HCT116 (cell line): ENCODE data around the gene COL7A1. TPM values are rescaled to one million over a fixed set of nuclear protein-coding genes. Genes with fewer than 3 reads are reported as not detected.

Experiments used
- ATAC-seq: fragments of 200-7000 bp; cut with Tn5 transposase; 2 replicates; pipeline ENCODE4 v1.9.1; 2020; ENCODE audit warnings: mild to moderate bottlenecking, moderate library complexity
- BruUV-seq: library from RNA; stranded (reverse); fragments of 400-500 nt; replicated peaks from 2 replicates; lab custom pipeline; 2021; lab: Mats Ljungman, UMichigan
- CTCF ChIA-PET: fragments of 300-600 bp; sonication (Branson Sonifier 250); formaldehyde crosslinking; loops from one replicate; lab custom pipeline; 2021; ENCODE audit warnings: antibody characterized with exemption; lab: Charles Lee
- POLR2A ChIA-PET: fragments of 300-600, 350-600 bp; sonication (Branson Sonifier 250); formaldehyde crosslinking; loops from one replicate; lab custom pipeline; 2021; ENCODE audit warnings: antibody characterized with exemption; lab: Charles Lee
- RAD21 ChIA-PET, 2 experiments: fragments of 300-600 bp; sonication (Branson Sonifier 250); formaldehyde crosslinking; loops; one replicate each; lab custom pipeline; 2023; ENCODE audit warnings: low total read pairs in 2 of 2; ENCODE audit not compliant: uncharacterized antibody in 2 of 2, unreplicated experiment in 2 of 2, low non-redundant PET in 1 of 2; lab: Charles Lee
- DNase-seq: peaks from one replicate; pipeline ENCODE4 v3.0.0-alpha.2; 2010; ENCODE audit warnings: low read depth, low spot score
- H2AFZ ChIP-seq: fragments of 200-600 bp; shearing (Covaris generic), sonication (generic); 2 replicates; pipeline ENCODE4 v1.6.1; 2017; ENCODE audit warnings: low read depth, mixed run types, mixed read lengths, antibody characterized with exemption, low read length; ENCODE audit not compliant: poor library complexity, severe bottlenecking
- H3K27ac ChIP-seq: 2 replicates; pipeline ENCODE4 v1.5.1; 2012; ENCODE audit warnings: low read depth, low read length
- H3K27me3 ChIP-seq: fragments of 200-600 bp; sonication (generic); 2 replicates; pipeline ENCODE4 v1.6.1; 2016; ENCODE audit warnings: mixed run types, low read length, mixed read lengths; ENCODE audit not compliant: insufficient read depth
- H3K36me3 ChIP-seq, 2 experiments: fragments of 200-500 bp in 1 of 2; fragments of 200-600 bp in 1 of 2; sonication (Bioruptor generic) in 1 of 2; sonication (generic) in 1 of 2; 2 replicates each; pipeline versions ENCODE4 v1.5.1 to v1.6.1; 2014 to 2016; ENCODE audit warnings: low read length in 2 of 2, inconsistent platforms in 1 of 2, mixed read lengths in 1 of 2, mixed run types in 1 of 2; ENCODE audit not compliant: insufficient read depth in 2 of 2, control insufficient read depth in 1 of 2
- H3K4me1 ChIP-seq, 2 experiments: fragments of 200-600 bp in 1 of 2; sonication (generic) in 1 of 2; 2 replicates each; pipeline versions ENCODE4 v1.5.1 to v1.6.1; 2012 to 2017; ENCODE audit warnings: low read length in 2 of 2, inconsistent platforms in 1 of 2, mild to moderate bottlenecking in 1 of 2, mixed read lengths in 1 of 2, mixed run types in 1 of 2, moderate library complexity in 1 of 2; ENCODE audit not compliant: insufficient read depth in 2 of 2, control insufficient read depth in 1 of 2
- H3K4me2 ChIP-seq: fragments of 200-600 bp; sonication (generic); 2 replicates; pipeline ENCODE4 v1.6.1; 2017; ENCODE audit warnings: mixed run types, low read length, mixed read lengths
- H3K4me3 ChIP-seq, 2 experiments: fragments of 200-600 bp in 1 of 2; sonication (generic) in 1 of 2; replicated peaks in 1 of 2; 2 replicates each; pipeline ENCODE4 v1.5.1; 2011 to 2016; ENCODE audit warnings: low read length in 2 of 2, control low read depth in 1 of 2, low read depth in 1 of 2, mild to moderate bottlenecking in 1 of 2, mixed read lengths in 1 of 2, mixed run types in 1 of 2
- H3K79me2 ChIP-seq: fragments of 200-600 bp; sonication (generic); 2 replicates; pipeline ENCODE4 v1.6.1; 2017; ENCODE audit warnings: mild to moderate bottlenecking, mixed run types, low read length, moderate library complexity, mixed read lengths; ENCODE audit not compliant: insufficient read depth
- H3K9ac ChIP-seq: fragments of 200-600 bp; sonication (generic); 2 replicates; pipeline ENCODE4 v1.6.1; 2016; ENCODE audit warnings: low read length, mixed read lengths
- H3K9me2 ChIP-seq: fragments of 200-600 bp; sonication (generic), shearing (Covaris generic); 2 replicates; pipeline ENCODE4 v1.6.1; 2017; ENCODE audit warnings: mixed run types, mild to moderate bottlenecking, moderate library complexity; ENCODE audit not compliant: insufficient read depth
- H3K9me3 ChIP-seq, 2 experiments: fragments of 200-500 bp in 1 of 2; fragments of 200-600 bp in 1 of 2; sonication (Bioruptor generic) in 1 of 2; sonication (generic) in 1 of 2; 2 replicates each; pipeline ENCODE4 v1.6.1; 2014 to 2017; ENCODE audit warnings: low read length in 2 of 2, mixed read lengths in 2 of 2, inconsistent platforms in 1 of 2, low read depth in 1 of 2, mild to moderate bottlenecking in 1 of 2, mixed run types in 1 of 2, moderate library complexity in 1 of 2; ENCODE audit not compliant: control insufficient read depth in 1 of 2, insufficient read depth in 1 of 2
- H4K20me1 ChIP-seq: fragments of 200-600 bp; sonication (generic), shearing (Covaris generic); 2 replicates; pipeline ENCODE4 v1.6.1; 2017; ENCODE audit warnings: mixed run types, mild to moderate bottlenecking, moderate library complexity; ENCODE audit not compliant: insufficient read depth
- ATF3 ChIP-seq: IDR thresholded peaks from 2 replicates; pipeline ENCODE4 v1.6.1; 2012
- CEBPB ChIP-seq: IDR thresholded peaks from 2 replicates; pipeline ENCODE4 v1.6.1; 2012; ENCODE audit warnings: low read depth
- ELF1 ChIP-seq: IDR thresholded peaks from 2 replicates; pipeline ENCODE4 v1.6.1; 2012; ENCODE audit warnings: low read depth, borderline replicate concordance
- FOSL1 ChIP-seq: IDR thresholded peaks from 2 replicates; pipeline ENCODE4 v1.6.1; 2012; ENCODE audit warnings: low read depth
- JUND ChIP-seq: IDR thresholded peaks from 2 replicates; pipeline ENCODE4 v1.6.1; 2012
- RAD21 ChIP-seq: IDR thresholded peaks from 2 replicates; pipeline ENCODE4 v1.6.1; 2012; ENCODE audit warnings: low read depth, mild to moderate bottlenecking
- REST ChIP-seq: IDR thresholded peaks from 2 replicates; pipeline ENCODE4 v1.6.1; 2012; ENCODE audit warnings: low read depth
- SIN3A ChIP-seq: IDR thresholded peaks from 2 replicates; pipeline ENCODE4 v1.6.1; 2012; ENCODE audit warnings: low read depth
- YY1 ChIP-seq: IDR thresholded peaks from 2 replicates; pipeline ENCODE4 v1.6.1; 2011; ENCODE audit warnings: low read length, low read depth, moderate library complexity, mild to moderate bottlenecking; ENCODE audit not compliant: insufficient replicate concordance; ENCODE audit errors: extremely low read depth
- ZFX ChIP-seq: fragments of 450-650 bp; IDR thresholded peaks from 2 replicates; pipeline ENCODE4 v1.6.1; 2017
- intact Hi-C: fragments of 100-400 bp; cut with micrococcal nuclease; formaldehyde crosslinking; loops from 2 replicates; pipeline ENCODE4 v1.10.0; 2022
- total RNA-seq: library from RNA; stranded (reverse); gene quantifications from one replicate; pipeline ENCODE4 v1.2.1, GENCODE V29; 2021; ENCODE audit not compliant: unreplicated experiment

Gene COL7A1
- total RNA-seq, 1 experiment from 2014 or later, result 11.4 TPM

- no peak overlapping the region for H3K4me3 ChIP-seq
- peaks cover 4% of the 10 kb centered on the region; the same call in 1 of the 2 replicates for H3K79me2 ChIP-seq
- CTCF ChIA-PET, result no interaction called here
- TF ChIP-seq REST, result no peak
- TF ChIP-seq JUND, result no peak
- TF ChIP-seq RAD21, result no peak
- TF ChIP-seq CEBPB, result no peak; the same call in 1 of the 2 replicates
- no peak for TF ChIP-seq ZFX
- no peak for TF ChIP-seq SIN3A
- no peak for TF ChIP-seq FOSL1
- TF ChIP-seq YY1, result no peak
- no peak for TF ChIP-seq ATF3
- TF ChIP-seq ELF1, result no peak
- H3K9me3 ChIP-seq, result peaks cover 14 to 15% of the 10 kb centered on the region in 2 experiments; a peak in 2 of 4 replicates
- H3K9ac ChIP-seq, result no peak overlapping the region
- ATAC-seq (no peak), DNase-seq (no peak)
- H3K36me3 ChIP-seq, result no peaks in the 10 kb centered on the region; a peak in 1 of 4 replicates
- POLR2A ChIA-PET, result interaction anchor here (1.1 kb wide), 1 partner anchor 21 kb away, joined by 4 read pairs; the partner anchor contains the start of gene SLC26A6
- no peak overlapping the region for H3K4me2 ChIP-seq
- H3K4me1 ChIP-seq, result peaks cover 0 to 7% of the 10 kb centered on the region in 2 experiments; a peak in 2 of 4 replicates
- no peak overlapping the region for H2AFZ ChIP-seq
- RAD21 ChIA-PET, result no interaction called here
- no peaks in the 10 kb centered on the region for H3K9me2 ChIP-seq
- intact Hi-C loops, result no loop called here
- no TSS peak for BruUV-seq
- H3K27me3 ChIP-seq, result no peaks in the 10 kb centered on the region
- H4K20me1 ChIP-seq, result no peaks in the 10 kb centered on the region
- H3K27ac ChIP-seq, result no peak overlapping the region
These were observed 18.9 kb upstream of the COL7A1 start for GRCh38 chr3:48614044-48614443.
